Activated CD4-positive, alpha-beta memory T cell treated with anti-CD3 and anti-CD28 coated beads, Interleukin-2, amount 10 ng/mL, durations not matched to agents 7 days and 5 days (primary cell): ENCODE measurements around the gene POLR3B. TPM values are rescaled to one million over a fixed set of nuclear protein-coding genes. Genes with fewer than 3 reads are reported as not detected.

Experiments
- total RNA-seq, 2 experiments: library from RNA; stranded (reverse); gene quantifications; one replicate each; pipeline ENCODE4 v1.2.3, GENCODE V29; 2021

POLR3B gene
- total RNA-seq, 2 experiments from 2014 or later: 3.7 to 4.4 TPM

Other genes starting within 250 kb of the POLR3B start
- gene NUAK1, start 218.8 kb upstream of the POLR3B start, total RNA-seq: not detected
- gene CKAP4, start 109.7 kb upstream of the POLR3B start, total RNA-seq: 1 to 10 TPM; 5.2 to 5.3 TPM
- 10 to 100 TPM; 25.1 to 27.8 TPM for gene TCP11L2, start 55.0 kb upstream of the POLR3B start, total RNA-seq
- gene RFX4, start 225.3 kb downstream of the POLR3B start, total RNA-seq: not detected